Activated CD8-positive, alpha-beta memory T cell treated with anti-CD3 and anti-CD28 coated beads, Interleukin-2, amount 10 ng/mL, durations not matched to agents 7 days and 5 days (primary cell): Measurements from ENCODE around the gene PLEKHO1. TPM values are rescaled to one million over a fixed set of nuclear protein-coding genes. Genes with fewer than 3 reads are reported as not detected.
"Not testable (repeated sequence)": the region's sequence is repeated elsewhere in the genome, so short reads cannot be mapped to it uniquely, and the experiment has no call there.

ENCODE experiments used
- ATAC-seq: fragments of 150-1000 bp; cut with Tn5 transposase; one replicate; pipeline ENCODE4 v1.10.0; 2021; ENCODE audit warnings: moderate library complexity
- CTCF ChIA-PET: fragments of 350-600 bp; sonication (Branson Sonifier 250); formaldehyde crosslinking; loops from one replicate; lab custom pipeline; 2021; ENCODE audit warnings: antibody characterized with exemption; lab: Charles Lee
- DNase-seq: peaks from one replicate; pipeline ENCODE4 v3.0.0-alpha.2; 2020
- H3K27ac Mint-ChIP-seq: one replicate; pipeline ENCODE4 v1.8.0; 2021; ENCODE audit warnings: mild to moderate bottlenecking, mixed read lengths
- H3K27me3 Mint-ChIP-seq: one replicate; pipeline ENCODE4 v1.8.0; 2021; ENCODE audit warnings: mixed read lengths
- H3K36me3 Mint-ChIP-seq: one replicate; pipeline ENCODE4 v1.8.0; 2021; ENCODE audit warnings: mild to moderate bottlenecking, mixed read lengths
- H3K4me1 Mint-ChIP-seq: one replicate; pipeline ENCODE4 v1.8.0; 2021; ENCODE audit warnings: mixed read lengths
- H3K4me3 Mint-ChIP-seq: one replicate; pipeline ENCODE4 v1.8.0; 2021; ENCODE audit warnings: mild to moderate bottlenecking, moderate library complexity, mixed read lengths
- H3K9me3 Mint-ChIP-seq: one replicate; pipeline ENCODE4 v1.8.0; 2022; ENCODE audit warnings: low read depth, mixed read lengths
- total RNA-seq, 2 experiments: library from RNA; stranded (reverse); gene quantifications; one replicate each; pipeline ENCODE4 v1.2.3, GENCODE V29; 2021

PLEKHO1 gene
- total RNA-seq, 2 experiments from 2014 or later: 98.2 to 128 TPM

DNA sequence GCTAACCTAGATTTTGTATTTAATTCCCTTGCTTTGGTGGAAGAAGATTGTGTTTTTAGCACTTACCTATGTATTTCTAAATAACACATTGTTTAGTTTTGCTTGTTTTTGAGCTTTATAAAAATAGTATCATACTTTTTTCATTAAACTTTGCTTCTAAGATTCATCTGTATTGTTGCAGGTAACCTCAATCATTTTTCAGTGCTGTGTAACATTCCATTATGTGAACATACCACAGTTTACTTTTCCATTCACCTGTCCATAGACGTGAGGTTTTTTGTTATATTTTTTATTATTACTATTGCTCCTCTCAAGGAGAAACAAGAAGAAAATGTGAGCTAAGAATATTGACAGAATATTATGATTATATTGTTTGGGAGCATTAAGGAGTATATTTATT, 15.2 kb upstream of the PLEKHO1 start:
- H3K4me1 Mint-ChIP-seq: no peaks in the 10 kb centered on the region
- CTCF ChIA-PET: interaction anchor here (1.0 kb wide), 1 partner anchor 32 kb away, joined by 5 read pairs; no protein-coding TSS in a partner anchor
- no peak for ATAC-seq
- peaks cover 5% of the 10 kb centered on the region for H3K36me3 Mint-ChIP-seq
- no peak for DNase-seq
- H3K27ac Mint-ChIP-seq: no peak overlapping the region
- no peaks in the 10 kb centered on the region for H3K27me3 Mint-ChIP-seq
- no peaks in the 10 kb centered on the region for H3K9me3 Mint-ChIP-seq
- no peak overlapping the region for H3K4me3 Mint-ChIP-seq

DNA sequence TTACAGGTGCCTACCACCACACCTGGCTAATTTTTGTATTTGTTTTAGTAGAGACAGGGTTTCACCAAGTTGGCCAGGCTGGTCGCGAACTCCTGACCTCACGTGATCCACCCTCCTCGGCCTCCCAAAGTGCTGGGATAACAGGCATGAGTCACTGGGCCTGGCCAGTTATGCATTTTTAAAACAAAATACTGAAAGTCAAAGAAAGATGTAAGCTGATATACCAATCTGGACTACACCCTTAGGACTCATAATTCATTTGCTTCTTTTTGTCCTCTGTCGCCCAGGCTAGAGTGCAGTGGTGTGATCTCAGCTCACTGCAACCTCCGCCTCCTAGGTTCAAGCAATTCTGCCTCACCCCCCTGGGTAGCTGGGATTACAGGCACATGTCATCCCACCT, 14.3 kb upstream of the PLEKHO1 start:
- H3K9me3 Mint-ChIP-seq, ATAC-seq, H3K27me3 Mint-ChIP-seq, H3K4me1 Mint-ChIP-seq, H3K27ac Mint-ChIP-seq, H3K36me3 Mint-ChIP-seq, H3K4me3 Mint-ChIP-seq, DNase-seq: not testable (repeated sequence)
- CTCF ChIA-PET: interaction anchor here (1.0 kb wide), 1 partner anchor 31 kb away, joined by 5 read pairs; no protein-coding TSS in a partner anchor

DNA sequence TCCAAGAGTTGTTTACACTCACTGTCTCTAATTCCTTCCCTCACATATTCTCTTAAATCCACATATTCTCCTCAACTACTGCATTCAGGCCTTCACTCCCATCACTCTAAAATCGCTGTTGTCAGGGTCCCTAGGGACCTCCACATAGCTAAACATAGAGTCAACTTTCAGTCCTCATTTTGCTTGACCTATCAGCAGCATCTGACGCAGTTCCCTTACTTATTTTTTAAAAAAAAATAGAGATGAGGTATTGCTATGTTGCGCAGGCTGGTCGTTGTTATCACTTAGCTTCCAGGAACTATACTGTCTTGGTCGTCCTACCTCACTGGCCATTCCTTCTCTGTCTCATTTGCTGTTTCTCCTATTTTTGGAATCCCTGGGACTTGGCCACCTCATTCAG, 11.7 kb upstream of the PLEKHO1 start:
- Mint-ChIP-seq H3K36me3 (peaks cover 7% of the 10 kb centered on the region), H3K4me1 (no peaks in the 10 kb centered on the region), H3K4me3 (no peak overlapping the region), H3K27ac (no peak overlapping the region), H3K27me3 (no peaks in the 10 kb centered on the region), H3K9me3 (no peaks in the 10 kb centered on the region)
- CTCF ChIA-PET: no interaction called here
- ATAC-seq (no peak), DNase-seq (no peak)

DNA sequence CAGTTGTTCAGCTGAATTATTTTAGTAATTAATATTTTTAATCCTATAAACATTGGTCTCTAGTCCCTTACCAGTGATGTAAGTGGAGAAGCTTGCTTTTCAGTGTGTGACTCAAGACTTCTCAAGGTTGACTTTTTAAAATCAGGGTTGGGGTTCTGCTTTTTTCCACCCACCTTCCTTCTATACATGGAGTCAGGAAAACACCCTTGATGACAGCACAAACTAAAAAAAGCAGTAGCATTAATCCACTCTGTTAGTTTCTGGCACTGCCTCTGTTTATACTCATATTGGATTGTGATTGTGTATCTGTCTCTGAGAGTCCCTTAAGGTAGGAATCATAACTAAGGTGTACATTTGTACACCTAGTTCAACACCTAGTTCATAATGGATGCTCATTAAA, 8.3 kb upstream of the PLEKHO1 start:
- Mint-ChIP-seq H3K9me3 (no peaks in the 10 kb centered on the region), H3K36me3 (peaks cover 7% of the 10 kb centered on the region), H3K27ac (no peak overlapping the region), H3K4me1 (peaks cover 11% of the 10 kb centered on the region), H3K4me3 (no peak overlapping the region), H3K27me3 (no peaks in the 10 kb centered on the region)
- ATAC-seq (no peak), DNase-seq (no peak)
- CTCF ChIA-PET: interaction anchor here (0.7 to 1.8 kb wide), 4 partner anchors 24 to 179 kb away, joined by 3 to 5 read pairs (median 4); no protein-coding TSS in a partner anchor

DNA sequence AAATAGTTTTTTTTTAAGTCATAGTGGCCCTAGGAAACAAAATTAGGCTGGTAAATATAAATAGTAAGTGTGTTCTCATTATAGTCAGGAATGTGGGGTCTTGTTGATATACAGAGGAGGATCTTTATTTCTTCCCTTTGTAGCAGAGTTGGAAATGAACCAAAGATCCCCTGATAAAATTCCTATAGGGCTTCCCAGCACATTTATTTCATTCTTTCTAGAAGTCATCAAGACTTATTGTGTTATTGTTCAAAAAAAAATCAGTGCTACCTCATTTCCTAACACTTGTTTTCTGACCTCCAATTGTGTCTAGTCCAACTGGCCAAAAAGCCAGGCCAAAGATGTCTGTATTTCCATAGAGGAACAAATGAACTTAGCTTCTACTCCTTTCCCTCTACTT, 7.6 kb upstream of the PLEKHO1 start:
- DNase-seq (no peak), ATAC-seq (no peak)
- Mint-ChIP-seq H3K9me3 (no peaks in the 10 kb centered on the region), H3K4me1 (peaks cover 17% of the 10 kb centered on the region), H3K27ac (no peak overlapping the region), H3K4me3 (no peak overlapping the region), H3K27me3 (no peaks in the 10 kb centered on the region), H3K36me3 (peaks cover 7% of the 10 kb centered on the region)
- CTCF ChIA-PET: no interaction called here

DNA sequence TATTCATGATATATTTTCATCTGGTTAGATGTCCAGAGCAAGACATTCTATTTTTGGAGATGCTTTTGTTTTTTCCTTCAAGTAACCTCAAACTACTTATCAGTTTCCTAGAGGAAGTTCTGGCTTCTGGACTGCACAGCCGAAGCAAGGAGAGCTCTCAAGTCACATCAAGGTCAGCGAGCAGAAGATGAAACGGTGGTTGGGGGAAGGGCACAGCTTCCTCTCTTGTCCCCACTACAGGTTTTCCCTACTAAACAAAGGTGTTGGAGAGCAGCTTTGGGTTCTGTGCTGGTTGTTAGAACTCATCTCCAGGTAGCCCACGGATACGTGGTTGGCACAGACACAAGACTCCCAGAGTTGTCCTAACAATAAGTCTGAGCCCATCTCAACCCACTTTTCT, 5.1 kb upstream of the PLEKHO1 start:
- Mint-ChIP-seq H3K4me3 (no peak overlapping the region), H3K27me3 (peaks cover 5% of the 10 kb centered on the region), H3K27ac (no peak overlapping the region), H3K36me3 (peaks cover 6% of the 10 kb centered on the region), H3K9me3 (no peaks in the 10 kb centered on the region), H3K4me1 (peaks cover 35% of the 10 kb centered on the region)
- ATAC-seq (no peak), DNase-seq (no peak)
- CTCF ChIA-PET: interaction anchor here (1.5 to 2.0 kb wide), 3 partner anchors 21 to 42 kb away, joined by 3 to 5 read pairs (median 5); no protein-coding TSS in a partner anchor

DNA sequence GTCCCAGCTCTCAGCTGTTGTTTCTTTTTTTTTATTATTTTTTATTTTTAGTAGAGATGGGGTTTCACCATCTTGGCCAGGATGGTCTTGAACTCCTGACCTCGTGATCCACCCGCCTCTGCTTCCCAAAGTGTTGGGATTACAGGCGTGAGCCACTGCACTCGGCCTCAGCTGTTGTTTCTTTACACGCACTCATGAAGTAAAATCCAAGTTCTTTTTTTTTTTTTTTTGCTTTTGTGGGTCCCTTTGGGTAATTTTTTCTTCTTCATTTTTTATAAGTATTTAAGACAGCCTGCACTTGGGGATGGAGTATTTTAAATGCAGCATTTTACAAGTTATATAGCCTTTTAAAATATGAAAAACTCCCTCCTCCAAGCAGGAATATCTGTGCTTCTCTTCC, 3.7 kb upstream of the PLEKHO1 start:
- H3K4me1 Mint-ChIP-seq: peaks cover 36% of the 10 kb centered on the region

DNA sequence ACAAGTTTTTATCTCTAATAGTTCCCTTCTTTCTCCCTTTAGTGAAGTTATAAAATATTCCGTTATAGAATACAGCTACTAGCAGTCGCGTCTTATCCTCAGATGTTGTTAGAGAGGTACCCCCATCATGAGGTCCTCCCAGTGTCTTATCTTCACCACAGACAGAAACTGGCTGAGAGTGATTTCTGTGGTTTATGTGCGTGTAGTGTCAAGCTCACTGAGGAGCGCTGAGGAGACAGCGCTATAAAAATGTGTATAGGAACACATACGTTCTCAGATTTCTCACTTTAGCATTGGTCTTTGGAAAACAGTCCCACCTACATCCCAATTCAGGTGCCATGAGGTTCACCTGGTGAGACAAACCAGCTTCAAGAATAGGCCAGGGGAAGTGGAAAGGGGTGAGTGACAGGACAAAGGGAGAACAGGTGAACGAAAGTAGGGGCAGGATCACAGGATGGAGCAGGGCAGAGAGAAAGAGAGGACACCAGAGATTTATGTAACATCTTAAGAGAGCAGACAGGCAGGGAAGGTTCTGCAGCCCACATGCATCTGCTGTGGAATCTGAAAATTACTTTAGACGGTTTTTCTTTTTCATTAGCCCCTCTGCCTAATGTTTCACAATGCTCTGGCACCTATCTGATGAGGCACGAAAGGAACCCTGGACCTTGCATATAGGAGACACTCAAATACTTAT, 2.7 kb upstream of the PLEKHO1 start:
- Mint-ChIP-seq H3K36me3 (peaks cover 17% of the 10 kb centered on the region), H3K27me3 (peaks cover 5% of the 10 kb centered on the region), H3K4me1 (peaks cover 45% of the 10 kb centered on the region), H3K9me3 (no peaks in the 10 kb centered on the region), H3K27ac (no peak overlapping the region), H3K4me3 (no peak overlapping the region)
- CTCF ChIA-PET: interaction anchor here (0.9 to 1.9 kb wide), 4 partner anchors 15 to 74 kb away, joined by 3 to 4 read pairs (median 4); no protein-coding TSS in a partner anchor
- ATAC-seq (no peak), DNase-seq (no peak)

More for the DNA sequence above, 3.7 kb upstream of the PLEKHO1 start:
- H3K4me3 Mint-ChIP-seq, H3K9me3 Mint-ChIP-seq, H3K27ac Mint-ChIP-seq, DNase-seq, H3K36me3 Mint-ChIP-seq, ATAC-seq, H3K27me3 Mint-ChIP-seq: not testable (repeated sequence)
- CTCF ChIA-PET: interaction anchor here (1.3 to 1.9 kb wide), 3 partner anchors 16 to 73 kb away, joined by 4 read pairs; no protein-coding TSS in a partner anchor

DNA sequence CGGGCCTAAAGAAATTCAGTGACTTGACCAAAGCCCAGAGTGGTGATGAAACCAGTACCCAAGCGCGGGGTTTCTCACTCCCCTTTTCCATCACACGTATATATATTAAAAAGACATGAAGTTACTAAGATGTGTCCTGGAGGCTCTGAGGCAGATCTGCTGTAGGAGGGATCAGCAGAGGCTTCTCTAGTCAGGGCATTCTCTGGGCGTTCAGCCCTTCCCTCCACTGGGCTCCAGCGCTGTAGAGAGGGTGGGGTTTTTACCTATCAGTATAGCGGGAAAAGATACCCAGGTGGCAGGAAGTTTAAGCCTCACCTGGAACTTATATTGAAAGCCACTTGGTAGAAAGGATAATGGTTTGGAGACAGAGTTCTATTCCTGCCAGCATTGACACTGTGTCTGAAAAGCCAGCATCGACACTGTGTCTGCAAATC, 862 bp upstream of the PLEKHO1 start:
- peaks cover 62% of the 10 kb centered on the region for H3K4me1 Mint-ChIP-seq
- peak overlapping the region; percentile 86 for H3K4me3 Mint-ChIP-seq

DNA sequence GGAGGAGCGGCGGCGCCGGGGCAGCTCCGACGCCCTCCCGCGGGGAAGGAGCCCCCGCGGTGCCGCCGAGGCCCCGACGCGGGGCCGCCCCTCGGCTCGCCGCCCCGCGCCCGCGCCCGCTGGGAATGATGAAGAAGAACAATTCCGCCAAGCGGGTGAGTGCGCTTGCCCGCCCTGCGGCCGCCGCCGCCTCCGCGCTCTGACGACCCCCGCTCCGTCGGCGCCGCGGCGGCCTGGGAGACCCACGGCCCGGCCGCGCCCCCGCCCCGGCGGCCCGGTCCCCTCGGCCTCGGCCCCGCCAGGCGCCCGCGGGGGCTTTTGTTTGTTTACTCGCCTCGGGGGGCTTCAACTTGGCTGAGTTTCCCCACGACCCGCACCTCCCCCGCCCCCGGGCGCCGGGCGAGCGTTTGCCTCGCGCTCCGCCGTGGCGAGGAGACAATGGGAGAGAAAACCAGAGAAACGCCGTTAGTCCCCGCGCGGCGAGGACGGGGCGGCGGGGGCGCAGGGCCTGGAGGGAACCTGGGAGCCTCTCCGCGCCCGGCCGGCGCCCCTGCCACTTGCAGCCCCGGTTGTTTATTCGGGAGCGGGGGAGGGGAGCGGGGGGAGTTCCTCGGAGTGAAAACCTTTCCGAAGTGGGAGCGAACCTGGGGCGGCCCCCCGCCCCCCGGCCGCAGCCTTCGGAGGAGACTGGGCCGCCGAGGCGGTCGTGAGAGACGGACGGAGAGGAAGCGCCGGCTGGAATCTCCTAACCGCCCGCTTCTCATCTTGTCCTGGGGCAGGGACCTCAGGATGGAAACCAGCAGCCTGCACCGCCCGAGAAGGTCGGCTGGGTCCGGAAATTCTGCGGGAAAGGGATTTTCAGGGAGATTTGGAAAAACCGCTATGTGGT, 661 bp downstream of the PLEKHO1 start:
- DNase-seq: no peak
- H3K36me3 Mint-ChIP-seq: peaks cover 41% of the 10 kb centered on the region
- peaks cover 68% of the 10 kb centered on the region for H3K4me1 Mint-ChIP-seq
- peaks cover 5% of the 10 kb centered on the region for H3K27me3 Mint-ChIP-seq
- no peaks in the 10 kb centered on the region for H3K9me3 Mint-ChIP-seq
- H3K27ac Mint-ChIP-seq: peak overlapping the region; percentile 91
- no peak for ATAC-seq
- peak overlapping the region; percentile 86 for H3K4me3 Mint-ChIP-seq
- CTCF ChIA-PET: interaction anchor here (1.1 to 26.8 kb wide), 8 partner anchors 11 to 262 kb away, joined by 3 to 424 read pairs (median 4); partner anchors contain the start of gene VPS45

More for the DNA sequence above, 862 bp upstream of the PLEKHO1 start:
- peaks cover 30% of the 10 kb centered on the region for H3K36me3 Mint-ChIP-seq
- ATAC-seq (no peak), DNase-seq (no peak)
- peak overlapping the region; percentile 88 for H3K27ac Mint-ChIP-seq
- no peaks in the 10 kb centered on the region for H3K9me3 Mint-ChIP-seq
- CTCF ChIA-PET: interaction anchor here (0.7 to 26.8 kb wide), 7 partner anchors 12 to 261 kb away, joined by 3 to 424 read pairs (median 5); partner anchors contain the start of gene VPS45
- H3K27me3 Mint-ChIP-seq: peaks cover 5% of the 10 kb centered on the region

DNA sequence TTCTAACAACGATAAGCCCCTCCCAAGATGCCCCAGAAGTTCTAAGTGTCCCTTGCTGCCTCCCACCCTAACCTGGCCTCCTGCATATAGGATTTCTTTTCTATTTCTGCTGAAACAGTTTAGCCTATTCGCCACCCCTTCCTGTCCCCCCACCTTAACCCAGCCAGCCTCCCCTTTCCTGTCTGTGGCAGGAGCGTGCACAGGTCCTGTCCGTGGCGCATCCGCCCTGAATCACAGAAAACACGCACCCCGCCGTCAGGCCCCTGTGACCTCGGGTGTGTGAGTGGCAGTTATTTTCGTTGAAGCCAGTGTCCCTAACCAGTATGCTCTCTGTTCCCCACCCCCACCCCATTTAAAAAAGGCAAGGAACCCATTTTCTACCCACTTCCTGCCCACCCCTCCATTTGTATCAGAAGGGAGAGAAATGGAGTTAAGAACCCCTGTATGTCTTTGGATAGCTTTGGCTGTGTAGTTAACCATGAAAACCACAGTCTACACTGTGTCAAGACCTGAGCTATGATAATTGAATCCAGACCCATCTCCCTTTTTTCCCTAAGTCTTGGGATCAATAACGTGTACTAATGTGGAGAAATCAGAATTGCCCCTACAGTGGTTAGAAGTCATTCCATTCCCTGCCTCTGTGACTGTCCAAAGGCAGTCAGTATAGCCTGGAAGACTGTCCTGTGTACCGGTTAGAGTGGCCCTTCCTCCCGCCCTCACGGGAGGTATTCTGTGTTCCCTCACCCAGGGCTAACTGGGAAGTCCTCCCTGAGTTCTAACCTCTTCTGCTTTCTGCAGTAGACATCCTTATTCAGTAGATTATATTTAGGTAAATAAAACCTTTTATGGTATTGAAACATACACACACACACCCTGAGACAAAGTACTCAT, 1.8 kb downstream of the PLEKHO1 start:
- peaks cover 53% of the 10 kb centered on the region for H3K36me3 Mint-ChIP-seq
- H3K4me3 Mint-ChIP-seq: peak overlapping the region; percentile 85
- peak overlapping the region; percentile 91 for H3K27ac Mint-ChIP-seq
- H3K27me3 Mint-ChIP-seq: peaks cover 5% of the 10 kb centered on the region
- peaks cover 73% of the 10 kb centered on the region for H3K4me1 Mint-ChIP-seq
- CTCF ChIA-PET: interaction anchor here (0.8 to 26.8 kb wide), 5 partner anchors 10 to 80 kb away, joined by 3 to 424 read pairs (median 6); partner anchors contain the start of gene VPS45
- ATAC-seq (peak; percentile 69), DNase-seq (peak; percentile 90)
- no peaks in the 10 kb centered on the region for H3K9me3 Mint-ChIP-seq

DNA sequence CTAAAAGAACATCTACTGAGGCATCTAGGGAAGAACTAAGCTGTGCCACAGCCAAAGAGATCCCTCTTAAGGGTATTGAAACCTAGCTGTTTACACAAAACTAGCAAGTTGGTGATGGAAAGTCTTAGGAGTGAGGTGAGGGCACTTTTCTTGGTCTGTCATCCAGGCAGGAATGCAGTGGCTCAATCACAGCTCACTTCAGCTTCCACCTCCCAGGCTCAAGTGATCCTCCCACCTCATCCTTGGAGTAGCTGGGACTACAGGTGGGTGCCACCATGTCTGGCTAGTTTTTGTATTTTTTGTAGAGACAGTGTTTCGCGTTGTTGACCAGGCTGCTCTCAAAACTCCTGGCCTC, 2.4 kb downstream of the PLEKHO1 start:
- ATAC-seq (no peak), DNase-seq (no peak)
- Mint-ChIP-seq H3K36me3 (peaks cover 59% of the 10 kb centered on the region), H3K27ac (peak overlapping the region; percentile 91), H3K27me3 (peaks cover 5% of the 10 kb centered on the region), H3K4me1 (peaks cover 72% of the 10 kb centered on the region), H3K9me3 (no peaks in the 10 kb centered on the region), H3K4me3 (peak overlapping the region; percentile 85)
- CTCF ChIA-PET: interaction anchor here (1.5 to 26.8 kb wide), 4 partner anchors 13 to 81 kb away, joined by 5 to 424 read pairs (median 25); partner anchors contain the start of gene VPS45
